ENCODE measurements around the gene MAGEF1. TPM values are rescaled to one million over a fixed set of nuclear protein-coding genes. Genes with fewer than 3 reads are reported as not detected.

Gene MAGEF1
- total RNA-seq, 1 donor, result 23.7 TPM

GRCh38 chr3:184677344-184678316 is 34.2 kb downstream of the MAGEF1 start:
- H3K4me3 ChIP-seq (ENCODE audit: low read depth, low read length), result no peak overlapping the region
- DNase-seq (ENCODE audit: low read depth), result no peak
- no peak for TF ChIP-seq CTCF (IDR thresholded peaks at IDR 0.05; ENCODE audit: insufficient read depth, low read depth, low read length)

- no peak for DNase-seq (ENCODE audit: low read depth)
- no peak overlapping the region for H3K4me3 ChIP-seq (ENCODE audit: low read depth, low read length)
- no peak for TF ChIP-seq CTCF (IDR thresholded peaks at IDR 0.05; ENCODE audit: insufficient read depth, low read depth, low read length)
These were observed 34.9 kb downstream of the MAGEF1 start for GRCh38 chr3:184676927-184677326.

DNA sequence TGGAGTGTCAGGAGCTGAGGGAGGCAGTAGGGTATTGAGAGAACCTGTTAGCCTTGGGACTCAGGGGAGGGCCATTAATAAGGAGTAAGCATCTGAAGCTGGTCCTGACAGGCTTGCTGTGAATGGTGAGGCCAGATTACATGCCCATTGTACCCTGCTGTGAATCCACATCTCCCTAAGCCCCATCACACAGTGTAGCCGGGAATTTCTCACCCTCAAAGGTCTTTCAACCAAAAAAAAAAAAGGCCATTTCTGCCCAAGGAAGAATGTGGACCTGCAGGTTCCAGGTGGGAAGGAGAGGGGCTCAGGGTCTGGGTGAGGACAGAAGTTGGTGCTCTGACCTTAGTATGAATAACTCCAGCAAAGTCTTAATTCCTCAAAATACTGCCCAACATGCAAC is 37.2 kb downstream of the MAGEF1 start:
- DNase-seq (ENCODE audit: low read depth), result no peak
- no peak for TF ChIP-seq CTCF (IDR thresholded peaks at IDR 0.05; ENCODE audit: insufficient read depth, low read depth, low read length)
- no peak overlapping the region for H3K4me3 ChIP-seq (ENCODE audit: low read depth, low read length)

- DNase-seq (ENCODE audit: low read depth), result no peak
- TF ChIP-seq CTCF (IDR thresholded peaks at IDR 0.05; ENCODE audit: insufficient read depth, low read depth, low read length), result no peak
- H3K4me3 ChIP-seq (ENCODE audit: low read depth, low read length), result no peak overlapping the region
These were observed 38.6 kb downstream of the MAGEF1 start for GRCh38 chr3:184672977-184673870.

DNA sequence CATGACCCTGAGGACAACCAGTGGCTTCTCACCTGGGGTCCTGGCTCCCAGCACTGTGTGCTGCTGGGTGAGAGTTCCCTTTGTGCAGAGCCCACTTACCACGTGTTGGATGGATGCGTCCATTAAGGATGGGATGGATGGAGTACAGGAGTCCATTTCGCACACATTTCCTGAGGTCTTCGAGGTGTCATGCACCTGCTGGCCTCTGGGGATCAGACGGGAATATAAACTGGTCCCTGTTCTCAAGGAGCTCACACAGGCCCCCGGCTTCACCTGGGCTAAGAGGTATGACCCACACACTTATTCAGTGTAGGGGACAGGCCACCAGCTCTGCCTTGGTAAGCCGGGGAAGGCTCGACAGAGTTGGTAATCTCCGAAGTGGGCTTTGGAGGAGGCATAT is 39.5 kb downstream of the MAGEF1 start:
- no peak for TF ChIP-seq CTCF (IDR thresholded peaks at IDR 0.05; ENCODE audit: insufficient read depth, low read depth, low read length)
- H3K4me3 ChIP-seq (ENCODE audit: low read depth, low read length), result no peak overlapping the region
- no peak for DNase-seq (ENCODE audit: low read depth)

DNA sequence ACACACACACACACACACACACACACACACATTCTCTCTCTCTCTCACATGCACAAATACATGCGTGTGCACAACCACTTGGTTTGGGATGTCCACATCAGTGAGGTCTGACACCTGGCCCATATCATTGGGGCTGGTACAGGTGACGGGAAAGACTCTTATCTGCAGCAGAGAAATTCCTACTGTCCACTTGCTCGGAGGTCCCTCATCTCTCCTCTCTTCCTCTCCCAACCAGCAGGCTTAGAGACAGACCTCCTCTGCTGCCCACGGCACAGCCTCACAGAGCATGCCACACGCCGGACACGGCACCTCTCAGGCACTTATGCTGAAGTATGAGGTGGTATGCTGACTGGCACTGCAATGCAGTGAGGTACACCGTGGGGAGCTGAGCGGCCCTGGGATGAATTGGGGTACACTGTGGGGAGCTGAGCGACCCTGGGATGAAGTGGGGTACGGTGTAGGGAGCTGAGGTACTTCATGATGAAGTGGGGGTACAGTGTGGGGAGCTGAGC is 41.7 kb downstream of the MAGEF1 start:
- no peak for DNase-seq (ENCODE audit: low read depth)
- no peak for TF ChIP-seq CTCF (IDR thresholded peaks at IDR 0.05; ENCODE audit: insufficient read depth, low read depth, low read length)
- H3K4me3 ChIP-seq (ENCODE audit: low read depth, low read length), result no peak overlapping the region
